GM12878 (cell line): ENCODE data around the gene SULT2B1. TPM values are rescaled to one million over a fixed set of nuclear protein-coding genes. Genes with fewer than 3 reads are reported as not detected.

Source experiments
- ATAC-seq: fragments of 200-7000 bp; cut with Tn5 transposase; 3 replicates; pipeline ENCODE4 v1.9.1; 2020; ENCODE audit warnings: mild to moderate bottlenecking, moderate library complexity
- BruUV-seq: library from RNA; stranded (reverse); fragments of 400-500 nt; replicated peaks from 2 replicates; lab custom pipeline; 2021; lab: Mats Ljungman, UMichigan
- CTCF ChIA-PET: fragments of 300-600 bp; sonication (Branson Sonifier 250); formaldehyde crosslinking; extraction: SDS; loops from one replicate; lab custom pipeline; 2021; ENCODE audit warnings: inconsistent platforms; lab: Yijun Ruan, JAX
- POLR2A ChIA-PET: fragments of 350-600 bp; formaldehyde crosslinking; extraction: SDS; loops from one replicate; lab custom pipeline; 2021; ENCODE audit warnings: inconsistent platforms; lab: Charles Lee
- RAD21 ChIA-PET: fragments of 300-600 bp; sonication (Branson Sonifier 250); formaldehyde crosslinking; loops from one replicate; lab custom pipeline; 2023; ENCODE audit warnings: antibody characterized with exemption; ENCODE audit not compliant: unreplicated experiment; lab: Charles Lee
- SMC1A ChIA-PET: fragments of 300-600 bp; sonication (Branson Sonifier 250); formaldehyde crosslinking; loops from one replicate; lab custom pipeline; 2023; ENCODE audit not compliant: unreplicated experiment, uncharacterized antibody; lab: Charles Lee
- DNase-seq: peaks from one replicate; pipeline ENCODE4 v3.0.0-alpha.2; 2011; ENCODE audit warnings: low read depth, low spot score
- FAIRE-seq: peaks from 3 replicates; lab custom pipeline; 2011; peaks lifted over from hg19 to GRCh38; lab: Jason Lieb, UNC
- H2AFZ ChIP-seq: 2 replicates; pipeline ENCODE4 v1.6.0; 2011; ENCODE audit warnings: low read depth, low read length, control low read depth; ENCODE audit not compliant: control insufficient read depth
- H3K27ac ChIP-seq: 2 replicates; pipeline ENCODE4 v1.5.1; 2011; ENCODE audit warnings: control low read depth; ENCODE audit not compliant: control insufficient read depth, insufficient read depth
- H3K27me3 ChIP-seq, 2 experiments: replicated peaks in 1 of 2; 2 replicates each; pipeline versions ENCODE4 v1.6.0 to v1.6.1; 2011; ENCODE audit warnings: low read length in 1 of 2; ENCODE audit not compliant: control insufficient read depth in 2 of 2, insufficient read depth in 2 of 2
- H3K36me3 ChIP-seq, 2 experiments: 2 replicates each; pipeline ENCODE4 v1.5.1; 2011; ENCODE audit warnings: low read length in 1 of 2; ENCODE audit not compliant: control insufficient read depth in 2 of 2, insufficient read depth in 2 of 2
- H3K4me1 ChIP-seq: 2 replicates; pipeline ENCODE4 v1.6.1; 2011; ENCODE audit warnings: mild to moderate bottlenecking, low read length, moderate library complexity, mixed read lengths; ENCODE audit not compliant: control insufficient read depth, insufficient read depth
- H3K4me2 ChIP-seq: 2 replicates; pipeline ENCODE4 v1.6.0; 2011; ENCODE audit warnings: control low read depth; ENCODE audit not compliant: control insufficient read depth, insufficient read depth
- H3K4me3 ChIP-seq: fragments of 200-600 bp; sonication (generic); 2 replicates; pipeline ENCODE4 v1.5.1; 2016
- H3K79me2 ChIP-seq: 2 replicates; pipeline ENCODE4 v1.6.0; 2011; ENCODE audit warnings: low read length; ENCODE audit not compliant: control insufficient read depth, insufficient read depth
- H3K9ac ChIP-seq: 2 replicates; pipeline ENCODE4 v1.8.0; 2011; ENCODE audit warnings: low read length, control low read depth, mixed read lengths; ENCODE audit not compliant: control insufficient read depth, insufficient read depth
- H3K9me3 ChIP-seq: replicated peaks from 3 replicates; pipeline ENCODE4 v1.5.1; 2011; ENCODE audit warnings: mild to moderate bottlenecking, low read length; ENCODE audit not compliant: control insufficient read depth, insufficient read depth
- H4K20me1 ChIP-seq: 2 replicates; pipeline ENCODE4 v1.6.0; 2011; ENCODE audit not compliant: control insufficient read depth, insufficient read depth
- KLF5 ChIP-seq: fragments of 450-650 bp; IDR thresholded peaks from 2 replicates; pipeline ENCODE4 v1.6.1; 2014; ENCODE audit warnings: mild to moderate bottlenecking; ENCODE audit not compliant: partially characterized antibody
- PKNOX1 ChIP-seq: fragments of 450-650 bp; IDR thresholded peaks from 2 replicates; pipeline ENCODE4 v1.6.1; 2016; ENCODE audit warnings: mild to moderate bottlenecking
- RAD51 ChIP-seq: fragments of 450-650 bp; IDR thresholded peaks from 2 replicates; pipeline ENCODE4 v1.6.1; 2016; ENCODE audit warnings: moderate library complexity, mild to moderate bottlenecking, inconsistent platforms
- RUNX3 ChIP-seq: IDR thresholded peaks from 2 replicates; pipeline ENCODE4 v1.6.1; 2012; ENCODE audit warnings: low read length, inconsistent platforms
- SIX5 ChIP-seq: IDR thresholded peaks from 2 replicates; pipeline ENCODE4 v1.6.1; 2011; ENCODE audit warnings: mild to moderate bottlenecking, low read depth, low read length, moderate library complexity; ENCODE audit not compliant: severe bottlenecking
- STAT3 ChIP-seq: IDR thresholded peaks from 2 replicates; pipeline ENCODE4 v1.6.1; 2011; ENCODE audit warnings: low read depth, low read length, improper control_type of control experiment
- TCF12 ChIP-seq: IDR thresholded peaks from 2 replicates; pipeline ENCODE4 v1.6.1; 2011; ENCODE audit warnings: low read depth, mild to moderate bottlenecking, low read length
- ZNF622 ChIP-seq: fragments of 450-650 bp; IDR thresholded peaks from 2 replicates; pipeline ENCODE4 v1.6.1; 2017; ENCODE audit warnings: mild to moderate bottlenecking, inconsistent platforms
- ZZZ3 ChIP-seq: IDR thresholded peaks from 2 replicates; pipeline ENCODE4 v1.6.1; 2011; ENCODE audit warnings: low read depth; ENCODE audit not compliant: control insufficient read depth, insufficient read length
- WGBS: methylation state at CpG from one replicate; pipeline ENCODE4 v1.1.6; 2016; ENCODE audit warnings: low lambda C conversion rate; ENCODE audit not compliant: insufficient replicate concordance, insufficient coverage; ENCODE audit errors: missing lambda C conversion rate; 5-methylcytosine and 5-hydroxymethylcytosine counted together
- in situ Hi-C: fragments of 300-500 bp; cut with MboI; formaldehyde crosslinking; loops from 9 replicates; pipeline ENCODE4 v1.14.3; 2018; ENCODE audit warnings: mixed read lengths
- intact Hi-C: fragments of 100-400 bp; cut with micrococcal nuclease; formaldehyde crosslinking; loops from one replicate; pipeline ENCODE4 v1.14.2; 2022; ENCODE audit not compliant: unreplicated experiment
- polyA plus RNA-seq, 11 experiments: library from polyadenylated mRNA; depleted of rRNA in 4 of 11; unstranded in 6 of 11; stranded (reverse) in 5 of 11; fragments of >200 nt; fragmentation: Nextera tagmentation in 4 of 11; fragmentation: Illumina TruSeq in 1 of 11; extraction: Ambion mirVana in 4 of 11; extraction: Trizol in 1 of 11; gene quantifications; 1 replicate in 1 of 11; 2 replicates in 10 of 11; pipeline versions ENCODE4 v1.2.1 to v1.2.3, GENCODE V29; 2011 to 2016; ENCODE audit warnings: inconsistent platforms in 2 of 11, missing spikeins in 2 of 11, low read depth in 1 of 11
- total RNA-seq, 4 experiments: library from RNA; depleted of rRNA in 3 of 4; stranded (reverse); fragments of >200 nt in 3 of 4; fragmentation: Illumina TruSeq in 1 of 4; extraction: Trizol in 1 of 4; gene quantifications; 2 replicates each; pipeline versions ENCODE4 v1.2.1 to v1.2.3, GENCODE V29; 2013 to 2021
- TF ChIP-seq, protein P1 (sequence below): IDR thresholded peaks from 2 replicates; pipeline ENCODE4 v1.6.1; 2011; ENCODE audit warnings: low read depth, mild to moderate bottlenecking, low read length, moderate library complexity, borderline replicate concordance; ENCODE audit errors: extremely low read depth
- TF ChIP-seq, protein P2 (sequence below): IDR thresholded peaks from 2 replicates; pipeline ENCODE4 v1.6.1; 2012; ENCODE audit warnings: low read depth, low read length, improper control_type of control experiment

The SULT2B1 gene
- total and polyA plus RNA-seq, 10 of the 15 experiments (the other 5 are each of a cell fraction or from before 2014, with no cell fraction given): 0.11 to 0.14 TPM; not detected in 8

GRCh38 chr19:48642862-48643261 lies 90.9 kb downstream of the SULT2B1 start:
- no peak for TF ChIP-seq STAT3
- TF ChIP-seq PKNOX1: no peak
- TF ChIP-seq, protein P1, sequence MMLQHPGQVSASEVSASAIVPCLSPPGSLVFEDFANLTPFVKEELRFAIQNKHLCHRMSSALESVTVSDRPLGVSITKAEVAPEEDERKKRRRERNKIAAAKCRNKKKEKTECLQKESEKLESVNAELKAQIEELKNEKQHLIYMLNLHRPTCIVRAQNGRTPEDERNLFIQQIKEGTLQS: no peak
- TF ChIP-seq SIX5: no peak
- no peak for TF ChIP-seq ZZZ3
- no peak for TF ChIP-seq KLF5
- TF ChIP-seq ZNF622: no peak
- TF ChIP-seq, protein P2, sequence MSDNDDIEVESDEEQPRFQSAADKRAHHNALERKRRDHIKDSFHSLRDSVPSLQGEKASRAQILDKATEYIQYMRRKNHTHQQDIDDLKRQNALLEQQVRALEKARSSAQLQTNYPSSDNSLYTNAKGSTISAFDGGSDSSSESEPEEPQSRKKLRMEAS: no peak
- TF ChIP-seq RAD51: no peak
- TF ChIP-seq RUNX3: no peak
- TF ChIP-seq TCF12: no peak
- TF ChIP-seq, all 136 proteins: peak for 0
- Histone ChIP-seq H3K9ac (no peak overlapping the region), H3K27me3 (no peaks in the 10 kb centered on the region), H3K4me2 (no peak overlapping the region), H3K9me3 (no peaks in the 10 kb centered on the region), H3K27ac (no peak overlapping the region), H3K4me1 (peaks cover 23% of the 10 kb centered on the region), H4K20me1 (no peaks in the 10 kb centered on the region), H2AFZ (no peak overlapping the region), H3K79me2 (no peaks in the 10 kb centered on the region), H3K4me3 (no peak overlapping the region), H3K36me3 (no peaks in the 10 kb centered on the region)
- intact Hi-C loops: no loop called here
- ChIA-PET SMC1A (interaction anchor here (0.6 kb wide), 1 partner anchor 9 kb away, joined by 3 read pairs; no protein-coding TSS in a partner anchor), POLR2A (interaction anchor here (0.6 to 0.7 kb wide), 3 partner anchors 24 to 202 kb away, joined by 3 to 5 read pairs (median 4); partner anchors contain the start of genes RPL18 and SPHK2), CTCF (interaction anchor here (0.6 to 1.2 kb wide), 2 partner anchors 28 to 145 kb away, joined by 3 read pairs; no protein-coding TSS in a partner anchor), RAD21 (no interaction called here)
- no peak for DNase-seq
- no peak for ATAC-seq
- BruUV-seq: no TSS peak
- in situ Hi-C loops: loop anchor here (25.0 kb wide), 1 partner anchor 1244 kb away; the partner anchor contains the start of genes AKT1S1, IL4I1 and TBC1D17
- 65% methylated on average over 5 of the region's 5 CpGs for WGBS
- FAIRE-seq: no peak
